GM20000 (cell line): ENCODE results near the gene PEX3.

Experiments used
- DNase-seq: peaks from one replicate; pipeline ENCODE4 v3.0.0; 2012; ENCODE audit warnings: low spot score
- CTCF ChIP-seq: IDR thresholded peaks from 2 replicates; pipeline ENCODE4 v1.5.1; 2012; ENCODE audit warnings: mild to moderate bottlenecking, control low read depth; ENCODE audit errors: extremely low read depth, missing control alignments

The PEX3 gene

GRCh38 chr6:143496974-143497373 is 46.4 kb downstream of the PEX3 start:
- DNase-seq = no peak
- no peak for TF ChIP-seq CTCF

- no peak for TF ChIP-seq CTCF
Measured at GRCh38 chr6:143498428-143498827, 47.8 kb downstream of the PEX3 start.

GRCh38 chr6:143501851-143502250 is 51.2 kb downstream of the PEX3 start:
- TF ChIP-seq CTCF = no peak
- DNase-seq = no peak

More at GRCh38 chr6:143498428-143498827, 47.8 kb downstream of the PEX3 start:
- DNase-seq = no peak

GRCh38 chr6:143504369-143504768 is 53.8 kb downstream of the PEX3 start:
- no peak for DNase-seq
- no peak for TF ChIP-seq CTCF

- no peak for TF ChIP-seq CTCF
- DNase-seq = no peak
Measured at GRCh38 chr6:143505111-143505510, 54.5 kb downstream of the PEX3 start.

- DNase-seq = no peak
- TF ChIP-seq CTCF = no peak
Measured at GRCh38 chr6:143505537-143505936, 54.9 kb downstream of the PEX3 start.

- TF ChIP-seq CTCF = no peak
- no peak for DNase-seq
Measured at GRCh38 chr6:143506199-143506598, 55.6 kb downstream of the PEX3 start.
